Measurements from ENCODE around the gene FA2H. TPM values are rescaled to one million over a fixed set of nuclear protein-coding genes. Genes with fewer than 3 reads are reported as not detected.
"Not testable (repeated sequence)": the region's sequence is repeated elsewhere in the genome, so short reads cannot be mapped to it uniquely, and the experiment has no call there.

Gene FA2H
- total and polyA plus RNA-seq, 2 donors (not counting 1 experiment from before 2014, with no cell fraction given), result not detected

- Histone ChIP-seq H3K9ac (ENCODE audit: insufficient read depth, low read length) (no peak overlapping the region), H3K79me2 (ENCODE audit: control insufficient read depth, insufficient read depth, low read length) (no peaks in the 10 kb centered on the region), H3K27ac (ENCODE audit: insufficient read depth, low read length) (no peak overlapping the region), H3K4me1 (ENCODE audit: control insufficient read depth, extremely low read depth, insufficient read depth, low read length) (no peaks in the 10 kb centered on the region), H3K36me3 (ENCODE audit: control insufficient read depth, insufficient read depth, low read length) (no peaks in the 10 kb centered on the region), H3K27me3 (ENCODE audit: control insufficient read depth, insufficient read depth, low read length) (no peaks in the 10 kb centered on the region), H3K4me2 (ENCODE audit: extremely low read depth, insufficient read depth, low read length) (no peak overlapping the region), H4K20me1 (ENCODE audit: control insufficient read depth, extremely low read depth, insufficient read depth, low read length) (no peaks in the 10 kb centered on the region), H3K4me3 (replicated peaks in 1 of 4; ENCODE audit: control extremely low read depth in 1 of 4, insufficient read depth in 1 of 4, low read depth in 3 of 4, low read length in 4 of 4) (no peak overlapping the region), H3K9me3 (ENCODE audit: control insufficient read depth, insufficient read depth, low read depth, low read length) (no peaks in the 10 kb centered on the region), H2AFZ (ENCODE audit: low read length) (no peak overlapping the region)
- DNase-seq (ENCODE audit: low read depth in 2 of 2), result no peak
- TF ChIP-seq CTCF (conservative IDR thresholded peaks at IDR 0.05 in 1 of 2, IDR thresholded peaks at IDR 0.05 in 1 of 2; ENCODE audit: low read depth in 1 of 2, low read length in 2 of 2), result no peak
- TF ChIP-seq EZH2 (IDR thresholded peaks at IDR 0.05; ENCODE audit: low read length, missing control alignments), result no peak
Measured at GRCh38 chr16:74725651-74726455, 48.8 kb downstream of the FA2H start.

- TF ChIP-seq CTCF (conservative IDR thresholded peaks at IDR 0.05 in 1 of 2, IDR thresholded peaks at IDR 0.05 in 1 of 2; ENCODE audit: low read depth in 1 of 2, low read length in 2 of 2), result peak; percentile 15 to 32
- TF ChIP-seq EZH2 (IDR thresholded peaks at IDR 0.05; ENCODE audit: low read length, missing control alignments), result no peak
- Histone ChIP-seq H3K36me3 (ENCODE audit: control insufficient read depth, insufficient read depth, low read length) (no peaks in the 10 kb centered on the region), H2AFZ (ENCODE audit: low read length) (no peak overlapping the region), H3K4me1 (ENCODE audit: control insufficient read depth, extremely low read depth, insufficient read depth, low read length) (no peaks in the 10 kb centered on the region), H3K9ac (ENCODE audit: insufficient read depth, low read length) (no peak overlapping the region), H3K4me2 (ENCODE audit: extremely low read depth, insufficient read depth, low read length) (peak overlapping the region; percentile 5), H3K79me2 (ENCODE audit: control insufficient read depth, insufficient read depth, low read length) (no peaks in the 10 kb centered on the region), H3K9me3 (ENCODE audit: control insufficient read depth, insufficient read depth, low read depth, low read length) (no peaks in the 10 kb centered on the region), H3K27me3 (ENCODE audit: control insufficient read depth, insufficient read depth, low read length) (no peaks in the 10 kb centered on the region), H4K20me1 (ENCODE audit: control insufficient read depth, extremely low read depth, insufficient read depth, low read length) (no peaks in the 10 kb centered on the region), H3K27ac (ENCODE audit: insufficient read depth, low read length) (no peak overlapping the region), H3K4me3 (replicated peaks in 1 of 4; ENCODE audit: control extremely low read depth in 1 of 4, insufficient read depth in 1 of 4, low read depth in 3 of 4, low read length in 4 of 4) (no peak overlapping the region)
- peak; percentile 45 to 85 for DNase-seq (ENCODE audit: low read depth in 2 of 2)
Measured at GRCh38 chr16:74724820-74725549, 49.6 kb downstream of the FA2H start.

GRCh38 chr16:74723256-74723655 is 51.4 kb downstream of the FA2H start:
- no peak for DNase-seq (ENCODE audit: low read depth in 2 of 2)
- Histone ChIP-seq H3K4me2 (ENCODE audit: extremely low read depth, insufficient read depth, low read length) (no peak overlapping the region), H3K4me1 (ENCODE audit: control insufficient read depth, extremely low read depth, insufficient read depth, low read length) (no peaks in the 10 kb centered on the region), H2AFZ (ENCODE audit: low read length) (no peak overlapping the region), H3K79me2 (ENCODE audit: control insufficient read depth, insufficient read depth, low read length) (no peaks in the 10 kb centered on the region), H3K36me3 (ENCODE audit: control insufficient read depth, insufficient read depth, low read length) (no peaks in the 10 kb centered on the region), H4K20me1 (ENCODE audit: control insufficient read depth, extremely low read depth, insufficient read depth, low read length) (no peaks in the 10 kb centered on the region), H3K9me3 (ENCODE audit: control insufficient read depth, insufficient read depth, low read depth, low read length) (no peaks in the 10 kb centered on the region), H3K4me3 (replicated peaks in 1 of 4; ENCODE audit: control extremely low read depth in 1 of 4, insufficient read depth in 1 of 4, low read depth in 3 of 4, low read length in 4 of 4) (no peak overlapping the region), H3K27me3 (ENCODE audit: control insufficient read depth, insufficient read depth, low read length) (no peaks in the 10 kb centered on the region), H3K27ac (ENCODE audit: insufficient read depth, low read length) (no peak overlapping the region), H3K9ac (ENCODE audit: insufficient read depth, low read length) (no peak overlapping the region)
- TF ChIP-seq EZH2 (IDR thresholded peaks at IDR 0.05; ENCODE audit: low read length, missing control alignments), result no peak
- TF ChIP-seq CTCF (conservative IDR thresholded peaks at IDR 0.05 in 1 of 2, IDR thresholded peaks at IDR 0.05 in 1 of 2; ENCODE audit: low read depth in 1 of 2, low read length in 2 of 2), result no peak

GRCh38 chr16:74722156-74722555 is 52.5 kb downstream of the FA2H start:
- H3K9ac ChIP-seq (ENCODE audit: insufficient read depth, low read length); H4K20me1 ChIP-seq (ENCODE audit: control insufficient read depth, extremely low read depth, insufficient read depth, low read length); H2AFZ ChIP-seq (ENCODE audit: low read length); H3K4me1 ChIP-seq (ENCODE audit: control insufficient read depth, extremely low read depth, insufficient read depth, low read length); H3K4me2 ChIP-seq (ENCODE audit: extremely low read depth, insufficient read depth, low read length); H3K4me3 ChIP-seq (replicated peaks in 1 of 4; ENCODE audit: control extremely low read depth in 1 of 4, insufficient read depth in 1 of 4, low read depth in 3 of 4, low read length in 4 of 4); H3K36me3 ChIP-seq (ENCODE audit: control insufficient read depth, insufficient read depth, low read length); H3K27ac ChIP-seq (ENCODE audit: insufficient read depth, low read length); DNase-seq (ENCODE audit: low read depth in 2 of 2); H3K27me3 ChIP-seq (ENCODE audit: control insufficient read depth, insufficient read depth, low read length); H3K9me3 ChIP-seq (ENCODE audit: control insufficient read depth, insufficient read depth, low read depth, low read length); H3K79me2 ChIP-seq (ENCODE audit: control insufficient read depth, insufficient read depth, low read length): not testable (repeated sequence)
